C1 segment of cervical spinal cord (tissue), 14 donors: Measurements from ENCODE around the gene KLHL40.

ENCODE experiments used
- DNase-seq, 14 donors: peaks; one replicate each; lab custom pipeline; 2025; lab: John Stamatoyannopoulos, UW

The KLHL40 gene

DNA sequence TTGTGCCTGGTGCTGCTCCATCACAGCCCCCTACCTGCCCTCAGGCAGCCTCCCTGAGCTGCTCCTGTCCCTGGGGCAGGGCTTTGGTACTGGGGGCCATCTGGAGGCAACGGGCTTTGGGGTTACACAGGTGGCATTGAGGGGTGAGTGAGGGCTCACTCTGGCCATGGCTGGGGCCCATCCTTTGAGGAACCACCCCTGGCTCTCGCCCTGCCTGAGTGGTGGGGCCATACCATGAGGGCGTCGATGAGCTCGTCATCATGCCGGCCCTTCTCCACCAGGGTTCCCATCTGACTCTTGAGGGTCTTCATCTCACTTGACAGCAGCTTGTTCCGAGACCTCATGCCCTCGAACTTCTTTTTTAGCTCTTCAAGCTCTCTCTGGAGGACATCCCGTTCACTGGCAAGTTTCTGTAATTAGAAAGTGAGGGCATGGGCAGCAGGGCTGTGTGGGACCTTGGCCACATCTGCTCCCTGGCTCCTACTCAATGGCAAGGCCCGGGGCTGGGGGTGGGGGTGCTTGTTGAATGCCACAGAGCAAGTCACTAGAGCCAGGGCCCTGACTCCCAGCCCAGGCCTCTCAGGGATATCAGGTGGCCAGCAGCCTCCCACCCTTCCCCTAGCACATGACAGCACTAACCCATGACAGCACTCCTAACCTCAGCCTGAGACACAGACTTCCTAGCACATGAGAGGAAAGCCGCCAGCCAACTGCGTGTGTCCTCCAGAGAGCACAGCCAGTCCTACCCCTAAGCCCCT is 54.2 kb downstream of the KLHL40 start:
- DNase-seq = peak in 11 of 14 donors; percentile 46 to 88 (median 71)

DNA sequence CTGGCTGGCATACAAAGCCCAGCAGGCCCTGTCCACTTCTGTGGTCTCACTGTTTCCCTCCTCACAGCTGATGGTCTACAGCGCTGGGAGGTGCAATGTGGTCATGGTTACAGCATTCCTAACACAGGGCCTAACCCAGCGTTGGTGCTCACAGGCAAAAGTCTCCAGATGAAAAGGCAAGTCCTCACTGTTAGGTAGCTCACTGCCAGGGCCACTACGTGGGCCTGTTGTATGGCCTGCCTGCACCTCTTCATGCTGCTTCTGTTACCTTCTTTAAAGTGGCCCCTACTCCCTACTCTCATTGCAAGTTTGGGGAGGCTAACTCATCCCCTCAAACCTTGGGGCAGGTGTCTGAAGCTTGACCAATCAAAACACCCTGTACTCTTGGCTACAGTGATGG is 56.5 kb downstream of the KLHL40 start:
- DNase-seq = no peak
